HepG2 (cell line): ENCODE results near the gene GRK6. TPM values are rescaled to one million over a fixed set of nuclear protein-coding genes. Genes with fewer than 3 reads are reported as not detected.
A peak's percentile ranks its signal among the peaks of the same experiment; 100 is the strongest.

Experiments
- AHR ChIP-seq: IDR thresholded peaks from 2 replicates; pipeline ENCODE4 v1.6.1; 2018; ENCODE audit warnings: missing genetic modification reagents, missing compliant biosample characterization
- HIVEP1 ChIP-seq: sonication (generic); formaldehyde crosslinking; IDR thresholded peaks from 2 replicates; pipeline ENCODE4 v1.4.0; 2020; ENCODE audit warnings: mild to moderate bottlenecking, missing genetic modification reagents
- HMGXB3 ChIP-seq: sonication (generic); formaldehyde crosslinking; IDR thresholded peaks from 2 replicates; pipeline ENCODE4 v1.4.0; 2020; ENCODE audit warnings: missing genetic modification reagents, borderline replicate concordance
- HOXA3 ChIP-seq: sonication (generic); formaldehyde crosslinking; IDR thresholded peaks from 2 replicates; pipeline ENCODE4 v1.5.0; 2020; ENCODE audit warnings: missing genetic modification reagents
- NFKBIZ ChIP-seq: IDR thresholded peaks from 2 replicates; pipeline ENCODE4 v1.6.1; 2018; ENCODE audit warnings: missing genetic modification reagents, missing compliant biosample characterization
- PHF21A ChIP-seq: sonication (generic); formaldehyde crosslinking; IDR thresholded peaks from 2 replicates; pipeline ENCODE4 v1.5.0; 2020; ENCODE audit warnings: mild to moderate bottlenecking, missing genetic modification reagents
- YEATS2 ChIP-seq: sonication (generic); formaldehyde crosslinking; IDR thresholded peaks from 2 replicates; pipeline ENCODE4 v1.4.0; 2020; ENCODE audit warnings: missing genetic modification reagents, borderline replicate concordance
- ZFP41 ChIP-seq: sonication (generic); formaldehyde crosslinking; IDR thresholded peaks from 2 replicates; pipeline ENCODE4 v1.4.0; 2020; ENCODE audit warnings: mild to moderate bottlenecking, missing genetic modification reagents, borderline replicate concordance
- ZFP62 ChIP-seq: sonication (generic); formaldehyde crosslinking; IDR thresholded peaks from 2 replicates; pipeline ENCODE4 v1.4.0; 2020; ENCODE audit warnings: missing genetic modification reagents
- ZFP91 ChIP-seq: sonication (generic); formaldehyde crosslinking; IDR thresholded peaks from 2 replicates; pipeline ENCODE4 v1.9.0; 2022; ENCODE audit warnings: missing genetic modification reagents, mild to moderate bottlenecking, borderline replicate concordance
- ZNF121 ChIP-seq: sonication (generic); formaldehyde crosslinking; IDR thresholded peaks from 2 replicates; pipeline ENCODE4 v1.5.0; 2020; ENCODE audit warnings: mild to moderate bottlenecking, missing genetic modification reagents
- ZNF260 ChIP-seq: sonication (generic); formaldehyde crosslinking; IDR thresholded peaks from 2 replicates; pipeline ENCODE4 v1.4.0; 2020; ENCODE audit warnings: missing genetic modification reagents, low read depth, mild to moderate bottlenecking, borderline replicate concordance
- ZNF451 ChIP-seq: sonication (generic); formaldehyde crosslinking; IDR thresholded peaks from 2 replicates; pipeline ENCODE4 v1.5.0; 2020; ENCODE audit warnings: mild to moderate bottlenecking, missing genetic modification reagents
- ZNF567 ChIP-seq: sonication (generic); formaldehyde crosslinking; IDR thresholded peaks from 2 replicates; pipeline ENCODE4 v1.8.1; 2023; ENCODE audit warnings: mild to moderate bottlenecking, missing genetic modification reagents, borderline replicate concordance
- ZNF777 ChIP-seq: sonication (generic); formaldehyde crosslinking; IDR thresholded peaks from 2 replicates; pipeline ENCODE4 v1.4.0; 2020; ENCODE audit warnings: missing genetic modification reagents
- polyA plus RNA-seq, 8 experiments: library from polyadenylated mRNA; depleted of rRNA in 3 of 8; stranded (reverse) in 7 of 8; unstranded in 1 of 8; fragments of >200 nt; fragmentation: Illumina TruSeq in 4 of 8; extraction: Trizol in 4 of 8; gene quantifications; 2 replicates each; pipeline versions ENCODE4 v1.2.1 to v1.2.3, GENCODE V29; 2011 to 2016; ENCODE audit warnings: low read depth in 4 of 8, missing spikeins in 1 of 8, mixed read lengths in 1 of 8; ENCODE audit not compliant: insufficient read depth in 1 of 8
- total RNA-seq, 5 experiments: library from RNA; depleted of rRNA; stranded (reverse); fragments of >200 nt; fragmentation: Illumina TruSeq; extraction: Trizol; gene quantifications; 2 replicates each; pipeline ENCODE4 v1.2.3, GENCODE V29; 2016; ENCODE audit warnings: low read depth in 1 of 5
- TF ChIP-seq, protein P1 (sequence below): sonication (generic); formaldehyde crosslinking; IDR thresholded peaks from 2 replicates; pipeline ENCODE4 v1.9.0; 2021; ENCODE audit warnings: mild to moderate bottlenecking, missing genetic modification reagents

GRK6 gene
- total and polyA plus RNA-seq, 2 of the 13 experiments (the other 11 are each of a cell fraction or from before 2014, with no cell fraction given) = 13.2 to 19.9 TPM

DNA sequence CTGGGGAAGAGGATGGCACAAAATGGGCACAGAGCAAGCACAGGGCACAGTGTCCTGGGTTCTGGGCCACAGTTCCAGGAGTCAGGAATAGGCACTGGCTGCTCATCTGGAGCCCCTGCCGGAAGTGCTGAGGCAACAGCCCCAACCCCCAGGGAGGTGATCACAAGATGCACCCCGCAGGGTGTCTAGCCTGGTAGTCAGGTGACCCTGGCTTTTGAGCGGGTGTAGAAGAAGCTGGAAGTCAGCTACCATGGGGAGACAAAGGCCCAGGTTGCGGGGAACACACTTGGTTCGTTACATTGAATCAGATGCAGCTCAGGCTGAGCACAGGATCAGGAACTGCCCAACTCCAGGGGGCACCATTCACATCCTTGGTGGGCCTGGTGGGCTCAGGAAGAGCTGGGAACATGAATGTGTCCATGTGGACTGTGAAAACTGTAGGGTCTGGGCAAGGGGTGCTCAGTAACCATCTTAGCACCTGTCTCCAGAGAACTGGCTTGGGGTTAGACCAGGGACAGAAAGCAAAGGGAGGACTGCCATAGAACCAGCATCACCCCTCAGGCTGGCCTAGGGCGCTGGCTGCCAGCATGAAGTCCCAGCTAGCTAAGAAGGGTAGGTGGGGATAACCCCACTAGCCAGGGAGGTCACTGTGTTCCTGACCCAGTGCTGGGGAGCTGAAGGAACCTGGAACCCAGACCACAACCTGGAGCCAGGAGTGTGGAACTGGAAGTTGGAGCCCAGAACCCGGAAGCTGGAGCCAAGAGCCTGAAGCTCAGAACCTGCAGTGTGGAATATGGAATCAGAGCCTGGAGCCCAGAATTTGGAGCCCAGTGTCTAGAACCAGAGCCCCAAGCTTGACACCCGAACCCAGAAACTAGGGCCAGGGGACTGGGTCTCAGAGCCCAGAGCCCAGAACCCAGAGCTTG, 48.4 kb upstream of the GRK6 start (continued):
- TF ChIP-seq ZFP91 (CRISPR knock-in tag) (no peak), HMGXB3 (no peak), ZNF567 (no peak), ZNF451 (CRISPR knock-in tag) (0 out of 2 replicates have a peak, but pooled peaks have one; percentile 27), HIVEP1 (no peak), NFKBIZ (CRISPR knock-in tag) (0 out of 2 replicates have a peak, but pooled peaks have one; percentile 1), ZFP62 (CRISPR knock-in tag) (no peak), PHF21A (CRISPR knock-in tag) (no peak), ZNF121 (CRISPR knock-in tag) (no peak), YEATS2 (no peak), HOXA3 (CRISPR knock-in tag) (0 out of 2 replicates have a peak, but pooled peaks have one; percentile 21), ZNF260 (no peak), AHR (CRISPR knock-in tag) (no peak), ZFP41 (CRISPR knock-in tag) (no peak), ZNF777 (CRISPR knock-in tag) (no peak)
- TF ChIP-seq, protein P1, sequence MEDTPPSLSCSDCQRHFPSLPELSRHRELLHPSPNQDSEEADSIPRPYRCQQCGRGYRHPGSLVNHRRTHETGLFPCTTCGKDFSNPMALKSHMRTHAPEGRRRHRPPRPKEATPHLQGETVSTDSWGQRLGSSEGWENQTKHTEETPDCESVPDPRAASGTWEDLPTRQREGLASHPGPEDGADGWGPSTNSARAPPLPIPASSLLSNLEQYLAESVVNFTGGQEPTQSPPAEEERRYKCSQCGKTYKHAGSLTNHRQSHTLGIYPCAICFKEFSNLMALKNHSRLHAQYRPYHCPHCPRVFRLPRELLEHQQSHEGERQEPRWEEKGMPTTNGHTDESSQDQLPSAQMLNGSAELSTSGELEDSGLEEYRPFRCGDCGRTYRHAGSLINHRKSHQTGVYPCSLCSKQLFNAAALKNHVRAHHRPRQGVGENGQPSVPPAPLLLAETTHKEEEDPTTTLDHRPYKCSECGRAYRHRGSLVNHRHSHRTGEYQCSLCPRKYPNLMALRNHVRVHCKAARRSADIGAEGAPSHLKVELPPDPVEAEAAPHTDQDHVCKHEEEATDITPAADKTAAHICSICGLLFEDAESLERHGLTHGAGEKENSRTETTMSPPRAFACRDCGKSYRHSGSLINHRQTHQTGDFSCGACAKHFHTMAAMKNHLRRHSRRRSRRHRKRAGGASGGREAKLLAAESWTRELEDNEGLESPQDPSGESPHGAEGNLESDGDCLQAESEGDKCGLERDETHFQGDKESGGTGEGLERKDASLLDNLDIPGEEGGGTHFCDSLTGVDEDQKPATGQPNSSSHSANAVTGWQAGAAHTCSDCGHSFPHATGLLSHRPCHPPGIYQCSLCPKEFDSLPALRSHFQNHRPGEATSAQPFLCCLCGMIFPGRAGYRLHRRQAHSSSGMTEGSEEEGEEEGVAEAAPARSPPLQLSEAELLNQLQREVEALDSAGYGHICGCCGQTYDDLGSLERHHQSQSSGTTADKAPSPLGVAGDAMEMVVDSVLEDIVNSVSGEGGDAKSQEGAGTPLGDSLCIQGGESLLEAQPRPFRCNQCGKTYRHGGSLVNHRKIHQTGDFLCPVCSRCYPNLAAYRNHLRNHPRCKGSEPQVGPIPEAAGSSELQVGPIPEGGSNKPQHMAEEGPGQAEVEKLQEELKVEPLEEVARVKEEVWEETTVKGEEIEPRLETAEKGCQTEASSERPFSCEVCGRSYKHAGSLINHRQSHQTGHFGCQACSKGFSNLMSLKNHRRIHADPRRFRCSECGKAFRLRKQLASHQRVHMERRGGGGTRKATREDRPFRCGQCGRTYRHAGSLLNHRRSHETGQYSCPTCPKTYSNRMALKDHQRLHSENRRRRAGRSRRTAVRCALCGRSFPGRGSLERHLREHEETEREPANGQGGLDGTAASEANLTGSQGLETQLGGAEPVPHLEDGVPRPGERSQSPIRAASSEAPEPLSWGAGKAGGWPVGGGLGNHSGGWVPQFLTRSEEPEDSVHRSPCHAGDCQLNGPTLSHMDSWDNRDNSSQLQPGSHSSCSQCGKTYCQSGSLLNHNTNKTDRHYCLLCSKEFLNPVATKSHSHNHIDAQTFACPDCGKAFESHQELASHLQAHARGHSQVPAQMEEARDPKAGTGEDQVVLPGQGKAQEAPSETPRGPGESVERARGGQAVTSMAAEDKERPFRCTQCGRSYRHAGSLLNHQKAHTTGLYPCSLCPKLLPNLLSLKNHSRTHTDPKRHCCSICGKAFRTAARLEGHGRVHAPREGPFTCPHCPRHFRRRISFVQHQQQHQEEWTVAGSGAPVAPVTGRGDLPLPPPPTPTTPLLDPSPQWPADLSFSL (CRISPR knock-in tag) = 0 out of 2 replicates have a peak, but pooled peaks have one; percentile 20
